ENCODE results near the gene TMEM266. TPM values are rescaled to one million over a fixed set of nuclear protein-coding genes. Genes with fewer than 3 reads are reported as not detected.
A peak's percentile ranks its signal among the peaks of the same experiment; 100 is the strongest.

Gene TMEM266
- total and polyA plus RNA-seq, 10 donors: 0.61 to 1.8 (median 1.4) TPM

DNA sequence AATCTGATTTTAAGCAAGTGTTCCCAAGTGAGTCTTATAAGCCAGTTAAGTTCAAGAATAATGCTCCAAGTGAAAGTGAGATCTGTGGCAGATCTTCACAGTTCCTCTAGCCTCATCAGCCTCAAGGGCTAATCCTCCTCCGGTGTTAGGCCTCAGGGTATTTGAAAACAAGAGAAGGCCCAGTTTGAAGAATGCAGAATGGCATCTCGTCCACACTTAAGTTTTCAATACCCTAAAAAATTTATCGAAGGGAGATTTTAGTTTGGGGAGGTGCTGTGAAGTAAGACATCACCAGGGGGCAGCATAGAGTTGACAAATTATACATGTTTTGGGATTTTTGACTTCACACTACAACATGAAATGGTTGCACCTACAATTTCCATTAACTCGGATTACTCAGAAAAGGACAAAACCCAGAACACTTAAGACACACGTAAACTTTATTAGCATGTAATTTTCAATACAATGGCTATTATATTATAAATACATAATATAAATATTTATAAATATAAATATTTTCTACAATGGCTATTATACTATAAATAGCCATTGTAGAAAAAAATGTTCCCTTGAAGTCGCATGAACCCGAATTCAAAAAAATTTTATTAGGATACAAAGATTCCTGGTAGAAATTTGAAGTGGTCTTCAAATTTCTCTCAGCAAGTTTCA, 2.3 kb upstream of the TMEM266 start:
- Histone ChIP-seq H3K4me3 (peak overlapping the region in 1 of 8 donors; percentile 42), H3K27me3 (replicated peaks in 1 of 7) (peaks cover 0 to 43% (median 4%) of the 10 kb centered on the region in 7 donors), H3K4me1 (peaks cover 13 to 48% (median 34%) of the 10 kb centered on the region in 6 donors), H3K9me3 (no peaks in the 10 kb centered on the region), H3K36me3 (no peaks in the 10 kb centered on the region), H3K27ac (peak overlapping the region in 2 of 8 donors; percentile 48 to 54)
- no peak for DNase-seq
- TF ChIP-seq, protein P1, sequence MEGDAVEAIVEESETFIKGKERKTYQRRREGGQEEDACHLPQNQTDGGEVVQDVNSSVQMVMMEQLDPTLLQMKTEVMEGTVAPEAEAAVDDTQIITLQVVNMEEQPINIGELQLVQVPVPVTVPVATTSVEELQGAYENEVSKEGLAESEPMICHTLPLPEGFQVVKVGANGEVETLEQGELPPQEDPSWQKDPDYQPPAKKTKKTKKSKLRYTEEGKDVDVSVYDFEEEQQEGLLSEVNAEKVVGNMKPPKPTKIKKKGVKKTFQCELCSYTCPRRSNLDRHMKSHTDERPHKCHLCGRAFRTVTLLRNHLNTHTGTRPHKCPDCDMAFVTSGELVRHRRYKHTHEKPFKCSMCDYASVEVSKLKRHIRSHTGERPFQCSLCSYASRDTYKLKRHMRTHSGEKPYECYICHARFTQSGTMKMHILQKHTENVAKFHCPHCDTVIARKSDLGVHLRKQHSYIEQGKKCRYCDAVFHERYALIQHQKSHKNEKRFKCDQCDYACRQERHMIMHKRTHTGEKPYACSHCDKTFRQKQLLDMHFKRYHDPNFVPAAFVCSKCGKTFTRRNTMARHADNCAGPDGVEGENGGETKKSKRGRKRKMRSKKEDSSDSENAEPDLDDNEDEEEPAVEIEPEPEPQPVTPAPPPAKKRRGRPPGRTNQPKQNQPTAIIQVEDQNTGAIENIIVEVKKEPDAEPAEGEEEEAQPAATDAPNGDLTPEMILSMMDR (IDR thresholded peaks at IDR 0.05 in 8 of 11, conservative IDR thresholded peaks at IDR 0.05 in 3 of 11): peak; percentile 38 to 77 (median 65)
- TF ChIP-seq POLR2AphosphoS5 (IDR thresholded peaks at IDR 0.05) (no peak), POLR2A (IDR thresholded peaks at IDR 0.05) (no peak)
- WGBS, 5 donors: 1 to 5% (median 3%) methylated on average over 7 of the region's 7 CpGs
- intact Hi-C loops (cut with DNase I; ENCODE audit: low total_unique reads): loop anchor here (5.0 kb wide), 1 partner anchor 85 kb away; no protein-coding TSS in a partner anchor

DNA sequence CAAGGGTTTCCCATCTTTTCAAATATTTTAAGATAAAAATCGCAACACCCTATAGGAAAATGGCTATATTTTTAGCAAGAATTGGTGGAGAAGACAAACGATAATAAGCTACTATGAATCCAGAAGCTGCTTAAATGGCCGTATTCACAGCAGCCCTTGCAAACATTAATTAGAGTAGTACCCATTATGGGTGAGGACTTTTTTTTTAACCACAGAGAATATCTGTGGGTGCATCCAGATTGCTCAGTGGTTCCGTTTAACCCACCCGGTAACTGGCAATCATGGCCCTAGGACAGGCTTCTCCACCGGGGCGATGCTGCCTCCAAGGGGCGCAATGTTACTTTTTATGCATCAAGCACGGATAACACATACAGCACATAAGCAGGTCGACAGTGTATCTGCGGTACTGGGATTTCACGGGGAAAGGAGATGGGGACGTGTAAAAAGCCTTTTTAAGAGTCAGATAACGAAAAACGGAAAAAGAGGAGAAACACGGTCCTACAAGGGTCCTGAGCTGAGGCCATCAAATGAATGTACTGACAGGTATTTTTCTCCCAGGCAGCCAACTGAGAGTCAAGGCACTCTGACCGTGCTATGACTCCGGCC, 968 bp upstream of the TMEM266 start:
- no peaks in the 10 kb centered on the region for H3K9me3 ChIP-seq
- peak overlapping the region; percentile 38 to 84 (median 62) for H3K4me3 ChIP-seq
- no peaks in the 10 kb centered on the region for H3K36me3 ChIP-seq
- peaks cover 0 to 43% (median 4%) of the 10 kb centered on the region in 7 donors for H3K27me3 ChIP-seq (replicated peaks in 1 of 7)
- WGBS, 5 donors: 10 to 13% (median 11%) methylated on average over 18 of the region's 18 CpGs
- intact Hi-C loops (cut with DNase I; ENCODE audit: low total_unique reads): loop anchor here (5.0 kb wide), 1 partner anchor 83 kb away; no protein-coding TSS in a partner anchor
- no peak for TF ChIP-seq POLR2AphosphoS5 (IDR thresholded peaks at IDR 0.05)
- no peak for DNase-seq
- H3K4me1 ChIP-seq: peaks cover 13 to 48% (median 34%) of the 10 kb centered on the region in 6 donors
- no peak overlapping the region for H3K27ac ChIP-seq

DNA sequence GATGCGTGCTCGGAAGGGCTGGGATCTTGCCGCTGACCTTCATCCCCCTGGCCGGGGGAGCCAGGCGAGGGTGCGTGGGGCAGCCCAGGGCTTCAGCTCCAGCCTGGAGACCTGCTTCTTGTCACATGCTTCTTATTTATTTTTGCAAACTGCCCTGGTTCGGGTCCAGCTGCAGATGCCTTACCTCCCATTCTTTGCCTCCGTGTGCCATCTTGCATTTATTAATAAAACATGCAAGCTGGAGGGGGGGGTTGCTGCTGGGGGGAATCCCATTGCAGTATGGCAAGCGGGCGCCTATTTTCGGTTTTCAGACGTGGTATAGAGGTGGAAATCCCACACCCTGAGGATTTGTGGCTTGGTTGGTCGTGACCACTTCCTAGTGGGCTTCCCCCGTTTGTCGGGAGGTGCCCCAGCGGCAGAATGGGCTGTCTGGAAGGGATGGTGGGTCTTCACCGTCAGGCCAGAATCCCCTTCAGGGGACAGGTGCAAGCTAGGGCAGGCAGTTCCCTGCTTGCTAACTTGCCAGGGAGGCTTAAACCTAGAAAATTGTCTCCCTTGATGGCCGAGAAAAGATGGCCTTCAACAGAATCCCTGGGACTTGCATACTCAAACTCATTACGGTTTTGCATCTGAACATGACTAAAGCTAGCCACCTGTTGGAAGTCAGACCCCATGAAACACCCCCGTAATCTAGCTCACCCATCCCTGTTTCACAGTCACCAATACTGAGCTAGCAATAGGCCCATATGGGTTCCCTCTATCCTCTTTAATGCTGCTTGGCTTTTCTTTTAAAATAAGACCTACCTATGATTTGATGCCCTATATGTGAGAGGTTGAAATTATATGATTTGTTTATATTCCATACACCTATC, 569 bp downstream of the TMEM266 start:
- intact Hi-C loops (cut with DNase I; ENCODE audit: low total_unique reads): no loop called here
- 10 to 15% (median 13%) methylated on average over 15 to 20 of the region's 20 CpGs for WGBS, 5 donors
- peak overlapping the region; percentile 35 to 84 (median 55) for H3K4me3 ChIP-seq
- TF ChIP-seq POLR2AphosphoS5 (IDR thresholded peaks at IDR 0.05): no peak
- TF ChIP-seq, protein P1 (IDR thresholded peaks at IDR 0.05 in 8 of 11, conservative IDR thresholded peaks at IDR 0.05 in 3 of 11): no peak
- no peak for TF ChIP-seq POLR2A (IDR thresholded peaks at IDR 0.05)
- no peaks in the 10 kb centered on the region for H3K9me3 ChIP-seq
- peaks cover 0 to 36% (median 4%) of the 10 kb centered on the region in 7 donors for H3K27me3 ChIP-seq (replicated peaks in 1 of 7)
- peaks cover 13 to 57% (median 39%) of the 10 kb centered on the region in 6 donors for H3K4me1 ChIP-seq
- no peaks in the 10 kb centered on the region for H3K36me3 ChIP-seq
- no peak overlapping the region for H3K27ac ChIP-seq
- DNase-seq: no peak

DNA sequence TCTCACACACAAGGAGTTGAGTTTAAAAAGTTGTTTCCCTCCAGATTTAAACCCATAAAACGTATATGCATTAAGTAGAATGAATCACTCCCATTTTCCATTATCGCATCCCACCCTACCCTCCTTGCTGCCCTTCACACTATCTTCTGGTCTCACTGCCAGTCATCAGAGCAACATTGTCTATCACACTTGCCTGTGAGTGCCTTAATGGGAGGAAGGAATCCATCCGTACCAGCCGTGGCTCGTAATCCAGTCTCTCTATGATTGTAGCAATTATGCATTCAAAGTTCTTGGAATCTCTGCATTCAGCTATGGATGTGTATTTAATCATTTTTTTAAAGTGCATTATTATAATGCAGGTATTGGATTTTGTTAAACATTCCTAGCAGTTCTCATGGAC, 1.9 kb downstream of the TMEM266 start:
- intact Hi-C loops (cut with DNase I; ENCODE audit: low total_unique reads): no loop called here
- TF ChIP-seq, protein P1 (IDR thresholded peaks at IDR 0.05 in 8 of 11, conservative IDR thresholded peaks at IDR 0.05 in 3 of 11): no peak
- no peak for TF ChIP-seq POLR2A (IDR thresholded peaks at IDR 0.05)
- no peak for TF ChIP-seq POLR2AphosphoS5 (IDR thresholded peaks at IDR 0.05)
- Histone ChIP-seq H3K27me3 (replicated peaks in 1 of 7) (peaks cover 0 to 33% (median 4%) of the 10 kb centered on the region in 7 donors), H3K27ac (no peak overlapping the region), H3K4me3 (no peak overlapping the region), H3K9me3 (no peaks in the 10 kb centered on the region), H3K36me3 (no peaks in the 10 kb centered on the region), H3K4me1 (peaks cover 13 to 57% (median 37%) of the 10 kb centered on the region in 6 donors)
- 88 to 93% (median 89%) methylated on average over 5 of the region's 5 CpGs for WGBS, 5 donors
- DNase-seq: no peak

Data from spleen (tissue), 11 donors.